HEK293 (cell line): ENCODE measurements around the gene SOWAHA.

Experiments used
- BCL11B ChIP-seq: fragments of 450-650 bp; formaldehyde crosslinking; IDR thresholded peaks from 2 replicates; pipeline ENCODE4 v1.5.1; 2016; ENCODE audit warnings: low read depth, missing biosample characterization, missing genetic modification characterization
- CTCF ChIP-seq: fragments of 450-650 bp; formaldehyde crosslinking; IDR thresholded peaks from 2 replicates; pipeline ENCODE4 v1.5.1; 2016; ENCODE audit warnings: missing biosample characterization, missing genetic modification characterization
- PRDM1 ChIP-seq: fragments of 450-650 bp; formaldehyde crosslinking; IDR thresholded peaks from 2 replicates; pipeline ENCODE4; 2016; ENCODE audit warnings: missing biosample characterization, missing genetic modification characterization
- PRDM10 ChIP-seq: fragments of 450-650 bp; formaldehyde crosslinking; IDR thresholded peaks from 2 replicates; pipeline ENCODE4 v1.5.1; 2016; ENCODE audit warnings: missing biosample characterization, missing genetic modification characterization
- PRDM4 ChIP-seq: fragments of 450-650 bp; formaldehyde crosslinking; IDR thresholded peaks from 2 replicates; pipeline ENCODE4 v1.5.1; 2017; ENCODE audit warnings: missing biosample characterization, missing genetic modification characterization
- TRIM28 ChIP-seq: IDR thresholded peaks from 2 replicates; pipeline ENCODE4 v1.6.1; 2011; ENCODE audit warnings: low read length, control low read depth, borderline replicate concordance
- TSHZ1 ChIP-seq: fragments of 450-650 bp; formaldehyde crosslinking; IDR thresholded peaks from 2 replicates; pipeline ENCODE4 v1.5.1; 2016; ENCODE audit warnings: missing biosample characterization, missing genetic modification characterization, borderline replicate concordance
- ZBTB17 ChIP-seq: fragments of 450-650 bp; formaldehyde crosslinking; IDR thresholded peaks from 2 replicates; pipeline ENCODE4 v1.5.1; 2016; ENCODE audit warnings: missing biosample characterization, missing genetic modification characterization
- ZNF121 ChIP-seq: fragments of 450-650 bp; formaldehyde crosslinking; IDR thresholded peaks from 2 replicates; pipeline ENCODE4 v1.5.1; 2016; ENCODE audit warnings: missing biosample characterization, missing genetic modification characterization
- ZNF169 ChIP-seq: fragments of 450-650 bp; formaldehyde crosslinking; IDR thresholded peaks from 2 replicates; pipeline ENCODE4 v1.5.1; 2016; ENCODE audit warnings: missing biosample characterization, missing genetic modification characterization
- ZNF18 ChIP-seq: fragments of 450-650 bp; formaldehyde crosslinking; IDR thresholded peaks from 2 replicates; pipeline ENCODE4 v1.5.1; 2016; ENCODE audit warnings: missing biosample characterization, missing genetic modification characterization
- ZNF501 ChIP-seq: fragments of 450-650 bp; formaldehyde crosslinking; IDR thresholded peaks from 2 replicates; pipeline ENCODE4 v1.5.1; 2016; ENCODE audit warnings: missing biosample characterization, missing genetic modification characterization
- ZNF514 ChIP-seq: fragments of 450-650 bp; formaldehyde crosslinking; IDR thresholded peaks from 2 replicates; pipeline ENCODE4 v1.5.1; 2016; ENCODE audit warnings: missing biosample characterization, missing genetic modification characterization
- ZNF843 ChIP-seq: fragments of 450-650 bp; formaldehyde crosslinking; IDR thresholded peaks from 2 replicates; pipeline ENCODE4 v1.5.1; 2016; ENCODE audit warnings: missing biosample characterization, missing genetic modification characterization

- no peak for TF ChIP-seq ZNF121 (tag by site-specific recombination)
- TF ChIP-seq PRDM1 (tag by site-specific recombination) = no peak
- no peak for TF ChIP-seq PRDM10 (tag by site-specific recombination)
- no peak for TF ChIP-seq CTCF
- no peak for TF ChIP-seq ZNF169
- no peak for TF ChIP-seq BCL11B (tag by site-specific recombination)
- TF ChIP-seq ZBTB17 (tag by site-specific recombination) = no peak
- TF ChIP-seq ZNF18 = no peak
- no peak for TF ChIP-seq TSHZ1 (tag by site-specific recombination)
- no peak for TF ChIP-seq TRIM28
- no peak for TF ChIP-seq PRDM4 (tag by site-specific recombination)
- TF ChIP-seq ZNF501 (tag by site-specific recombination) = no peak
- TF ChIP-seq ZNF514 = no peak
- no peak for TF ChIP-seq ZNF843
Observed at GRCh38 chr5:132825033-132825833, 12.1 kb downstream of the SOWAHA start.
